Type B pancreatic cell (in vitro differentiated cells): Measurements from ENCODE around the gene SLC12A8. TPM values are rescaled to one million over a fixed set of nuclear protein-coding genes. Genes with fewer than 3 reads are reported as not detected.

Source experiments
- DNase-seq: peaks from one replicate; pipeline ENCODE4 v3.0.0; 2021; ENCODE audit warnings: mixed read lengths; ENCODE audit not compliant: unreplicated experiment; ENCODE audit errors: extremely low spot score
- H3K27ac Mint-ChIP-seq: 2 replicates; pipeline ENCODE4 v1.8.0; 2021; ENCODE audit warnings: mild to moderate bottlenecking, mixed read lengths
- H3K27me3 Mint-ChIP-seq: 2 replicates; pipeline ENCODE4 v1.8.0; 2021; ENCODE audit warnings: mixed read lengths
- H3K36me3 Mint-ChIP-seq: 2 replicates; pipeline ENCODE4 v1.8.0; 2021; ENCODE audit warnings: mixed read lengths
- H3K4me1 Mint-ChIP-seq: one replicate; pipeline ENCODE4 v1.8.0; 2021; ENCODE audit warnings: mixed read lengths; ENCODE audit not compliant: unreplicated experiment
- H3K4me3 Mint-ChIP-seq: 2 replicates; pipeline ENCODE4 v1.8.0; 2021; ENCODE audit warnings: mild to moderate bottlenecking, mixed read lengths
- H3K9me3 Mint-ChIP-seq: 2 replicates; pipeline ENCODE4 v1.8.0; 2021; ENCODE audit warnings: mixed read lengths
- CTCF ChIP-seq: fragments of 200-600 bp; sonication (generic); conservative IDR thresholded peaks from 2 replicates; pipeline ENCODE4 v1.5.0; 2021; ENCODE audit warnings: antibody characterized with exemption, mild to moderate bottlenecking
- total RNA-seq: library from RNA; stranded (reverse); gene quantifications from 2 replicates; pipeline ENCODE4 v1.2.1, GENCODE V29; 2021; ENCODE audit warnings: low replicate concordance

Gene SLC12A8
- total RNA-seq, 1 donor from 2014 or later, result 6.8 TPM

GRCh38 chr3:125105116-125105515 is 107.4 kb downstream of the SLC12A8 start:
- Mint-ChIP-seq H3K27me3 (no peaks in the 10 kb centered on the region), H3K4me1 (peaks cover 9% of the 10 kb centered on the region), H3K36me3 (no peaks in the 10 kb centered on the region), H3K9me3 (peaks cover under 1% of the 10 kb centered on the region), H3K4me3 (no peak overlapping the region), H3K27ac (no peak overlapping the region)
- no peak for DNase-seq
- no peak for TF ChIP-seq CTCF

- Mint-ChIP-seq H3K9me3 (peaks cover 5% of the 10 kb centered on the region), H3K4me3 (no peak overlapping the region), H3K27me3 (no peaks in the 10 kb centered on the region), H3K27ac (no peak overlapping the region), H3K36me3 (peaks cover 5% of the 10 kb centered on the region), H3K4me1 (peaks cover 9% of the 10 kb centered on the region)
- no peak for DNase-seq
- no peak for TF ChIP-seq CTCF
Measured at GRCh38 chr3:125104639-125105038, 107.9 kb downstream of the SLC12A8 start.

GRCh38 chr3:125103406-125103805 is 109.1 kb downstream of the SLC12A8 start:
- H3K9me3 Mint-ChIP-seq, result peaks cover 5% of the 10 kb centered on the region
- no peak overlapping the region for H3K4me3 Mint-ChIP-seq
- no peaks in the 10 kb centered on the region for H3K27me3 Mint-ChIP-seq
- H3K36me3 Mint-ChIP-seq, result peaks cover 5% of the 10 kb centered on the region
- no peak overlapping the region for H3K27ac Mint-ChIP-seq
- peaks cover 6% of the 10 kb centered on the region for H3K4me1 Mint-ChIP-seq
- no peak for DNase-seq
- no peak for TF ChIP-seq CTCF

GRCh38 chr3:125102470-125102869 is 110.1 kb downstream of the SLC12A8 start:
- H3K4me1 Mint-ChIP-seq, result peaks cover 6% of the 10 kb centered on the region
- H3K27me3 Mint-ChIP-seq, result no peaks in the 10 kb centered on the region
- no peak for TF ChIP-seq CTCF
- no peak overlapping the region for H3K27ac Mint-ChIP-seq
- no peak for DNase-seq
- H3K9me3 Mint-ChIP-seq, result peaks cover 5% of the 10 kb centered on the region
- H3K36me3 Mint-ChIP-seq, result peaks cover 5% of the 10 kb centered on the region
- H3K4me3 Mint-ChIP-seq, result no peak overlapping the region

GRCh38 chr3:125098611-125099291 is 113.8 kb downstream of the SLC12A8 start:
- H3K9me3 Mint-ChIP-seq, result peaks cover 5% of the 10 kb centered on the region
- no peak for TF ChIP-seq CTCF
- H3K27me3 Mint-ChIP-seq, result no peaks in the 10 kb centered on the region
- peaks cover 6% of the 10 kb centered on the region for H3K4me1 Mint-ChIP-seq
- no peak overlapping the region for H3K4me3 Mint-ChIP-seq
- peaks cover 5% of the 10 kb centered on the region for H3K36me3 Mint-ChIP-seq
- H3K27ac Mint-ChIP-seq, result no peak overlapping the region
- DNase-seq, result no peak
